H1 (cell line): ENCODE results near the gene FAM107A. TPM values are rescaled to one million over a fixed set of nuclear protein-coding genes. Genes with fewer than 3 reads are reported as not detected.
A peak's percentile ranks its signal among the peaks of the same experiment; 100 is the strongest.

Experiments used
- CTCF ChIA-PET: fragments of 300-600 bp; sonication (Branson Sonifier 250); formaldehyde crosslinking; loops from one replicate; lab custom pipeline; 2021; ENCODE audit not compliant: partially characterized antibody; lab: Charles Lee
- POLR2A ChIA-PET: fragments of 300-600 bp; sonication (Branson Sonifier 250); formaldehyde crosslinking; loops from one replicate; lab custom pipeline; 2021; ENCODE audit warnings: inconsistent platforms; ENCODE audit not compliant: partially characterized antibody; lab: Charles Lee
- DNase-seq, 2 experiments: peaks; one replicate each; pipeline versions ENCODE4 v3.0.0 to v3.0.0-alpha.2; 2010 to 2022; ENCODE audit warnings: low spot score in 2 of 2, low read depth in 1 of 2, mixed read lengths in 1 of 2
- FAIRE-seq: peaks from 2 replicates; lab custom pipeline; 2011; peaks lifted over from hg19 to GRCh38; lab: Jason Lieb, UNC
- H2AFZ ChIP-seq: 2 replicates; pipeline ENCODE4 v1.8.1; 2012; ENCODE audit warnings: low read length, inconsistent platforms
- H2AK5ac ChIP-seq: 2 replicates; pipeline ENCODE4 v1.6.1; 2013; ENCODE audit warnings: low read depth, low read length
- H2BK120ac ChIP-seq: replicated peaks from 2 replicates; pipeline ENCODE3; 2013; ENCODE audit warnings: low read depth, low read length, inconsistent platforms
- H2BK12ac ChIP-seq: 2 replicates; pipeline ENCODE4 v1.6.1; 2013; ENCODE audit warnings: low read depth, low read length
- H2BK15ac ChIP-seq: 2 replicates; pipeline ENCODE4 v1.6.1; 2013; ENCODE audit warnings: low read length
- H2BK20ac ChIP-seq: 2 replicates; pipeline ENCODE4 v1.6.1; 2013; ENCODE audit warnings: low read length
- H2BK5ac ChIP-seq: 2 replicates; pipeline ENCODE4 v1.6.1; 2013; ENCODE audit warnings: low read depth, low read length
- H3K14ac ChIP-seq: 2 replicates; pipeline ENCODE4 v1.6.1; 2013; ENCODE audit warnings: inconsistent platforms; ENCODE audit not compliant: insufficient read length
- H3K18ac ChIP-seq: 2 replicates; pipeline ENCODE4 v1.6.1; 2013; ENCODE audit warnings: low read length; ENCODE audit errors: extremely low read depth
- H3K23ac ChIP-seq: 2 replicates; pipeline ENCODE4 v1.6.1; 2013; ENCODE audit warnings: inconsistent platforms; ENCODE audit not compliant: insufficient read length
- H3K23me2 ChIP-seq: 2 replicates; pipeline ENCODE4 v1.6.1; 2013; ENCODE audit warnings: low read depth, low read length
- H3K27ac ChIP-seq: 2 replicates; pipeline ENCODE4 v1.6.1; 2011; ENCODE audit warnings: low read depth, low read length, inconsistent platforms
- H3K27me3 ChIP-seq, 4 experiments: replicated peaks in 1 of 4; 1 replicate in 1 of 4; 2 replicates in 3 of 4; pipeline versions ENCODE4 v1.6.1 to v1.8.1; 2011 to 2013; ENCODE audit warnings: low read length in 3 of 4, mild to moderate bottlenecking in 3 of 4, inconsistent platforms in 2 of 4, mixed read lengths in 2 of 4, moderate library complexity in 1 of 4; ENCODE audit not compliant: control insufficient read depth in 3 of 4, insufficient read depth in 3 of 4; ENCODE audit errors: extremely low read depth in 1 of 4
- H3K36me3 ChIP-seq, 4 experiments: 2 replicates each; pipeline versions ENCODE4 v1.6.1 to v1.8.1; 2011 to 2013; ENCODE audit warnings: mild to moderate bottlenecking in 4 of 4, low read length in 3 of 4, moderate library complexity in 2 of 4, control low read depth in 1 of 4, inconsistent platforms in 1 of 4; ENCODE audit not compliant: insufficient read depth in 4 of 4, control insufficient read depth in 2 of 4
- H3K4ac ChIP-seq: replicated peaks from 2 replicates; pipeline ENCODE3; 2013; ENCODE audit warnings: low read length, low read depth, mixed read lengths, inconsistent platforms; ENCODE audit not compliant: insufficient read length
- H3K4me1 ChIP-seq, 4 experiments: replicated peaks in 1 of 4; 1 replicate in 1 of 4; 2 replicates in 3 of 4; pipeline versions ENCODE4 v1.6.1 to v1.8.1; 2011 to 2013; ENCODE audit warnings: low read length in 3 of 4, inconsistent platforms in 2 of 4, mixed read lengths in 1 of 4; ENCODE audit not compliant: insufficient read depth in 4 of 4, control insufficient read depth in 3 of 4
- H3K4me2 ChIP-seq, 2 experiments: 2 replicates each; pipeline versions ENCODE4 v1.6.1 to v1.8.1; 2011 to 2013; ENCODE audit warnings: low read depth in 2 of 2, low read length in 2 of 2, control low read depth in 1 of 2, inconsistent platforms in 1 of 2, mild to moderate bottlenecking in 1 of 2; ENCODE audit not compliant: insufficient read depth in 1 of 2
- H3K4me3 ChIP-seq, 4 experiments: fragments of 200-600, 300-600 bp in 1 of 4; sonication (generic), shearing (Covaris generic), sonication (Bioruptor Twin) in 1 of 4; 2 replicates each; pipeline versions ENCODE4 v1.5.1 to v1.8.1; 2011 to 2016; ENCODE audit warnings: low read length in 4 of 4, low read depth in 3 of 4, control low read depth in 2 of 4, inconsistent platforms in 2 of 4, mild to moderate bottlenecking in 2 of 4, mixed read lengths in 1 of 4, moderate library complexity in 1 of 4; ENCODE audit not compliant: insufficient read depth in 2 of 4; ENCODE audit errors: extremely low read depth in 1 of 4
- H3K56ac ChIP-seq: replicated peaks from 2 replicates; pipeline ENCODE3; 2013; ENCODE audit warnings: low read depth, mild to moderate bottlenecking, mixed read lengths, low read length, inconsistent platforms; ENCODE audit not compliant: insufficient read length
- H3K79me1 ChIP-seq: 2 replicates; pipeline ENCODE4 v1.6.1; 2013; ENCODE audit warnings: low read depth, low read length, control low read depth
- H3K79me2 ChIP-seq, 2 experiments: 2 replicates each; pipeline versions ENCODE4 v1.6.1 to v1.8.1; 2012 to 2013; ENCODE audit warnings: low read length in 2 of 2, mild to moderate bottlenecking in 2 of 2, inconsistent platforms in 1 of 2; ENCODE audit not compliant: insufficient read depth in 2 of 2, control insufficient read depth in 1 of 2
- H3K9ac ChIP-seq, 4 experiments: replicated peaks in 1 of 4; 1 replicate in 1 of 4; 2 replicates in 3 of 4; pipeline versions ENCODE4 v1.6.1 to v1.8.1; 2011 to 2013; ENCODE audit warnings: low read depth in 3 of 4, low read length in 3 of 4, control low read depth in 2 of 4, mild to moderate bottlenecking in 2 of 4, moderate library complexity in 2 of 4, inconsistent platforms in 1 of 4; ENCODE audit errors: extremely low read depth in 1 of 4
- H3K9me3 ChIP-seq, 2 experiments: 2 replicates each; pipeline versions ENCODE4 v1.6.1 to v1.8.1; 2012 to 2013; ENCODE audit warnings: mild to moderate bottlenecking in 2 of 2, moderate library complexity in 2 of 2, control low read depth in 1 of 2, inconsistent platforms in 1 of 2, low read depth in 1 of 2, low read length in 1 of 2, mixed read lengths in 1 of 2; ENCODE audit not compliant: insufficient read depth in 2 of 2
- H4K20me1 ChIP-seq, 2 experiments: replicated peaks in 1 of 2; 2 replicates each; pipeline versions ENCODE3 to v1.8.1; 2011 to 2013; ENCODE audit warnings: inconsistent platforms in 2 of 2, low read length in 2 of 2, mild to moderate bottlenecking in 1 of 2; ENCODE audit not compliant: insufficient read depth in 2 of 2, control insufficient read depth in 1 of 2
- H4K5ac ChIP-seq: 2 replicates; pipeline ENCODE4 v1.6.1; 2013; ENCODE audit warnings: low read length, low read depth, mixed read lengths, inconsistent platforms; ENCODE audit not compliant: insufficient read length
- H4K8ac ChIP-seq: 2 replicates; pipeline ENCODE4 v1.8.0; 2013; ENCODE audit warnings: mild to moderate bottlenecking, moderate library complexity, low read length, inconsistent platforms; ENCODE audit not compliant: insufficient read depth; ENCODE audit errors: extremely low read depth
- H4K91ac ChIP-seq: replicated peaks from 2 replicates; pipeline ENCODE3; 2013; ENCODE audit warnings: low read length, mixed read lengths, inconsistent platforms; ENCODE audit not compliant: insufficient read length
- FOSL1 ChIP-seq: IDR thresholded peaks from 2 replicates; pipeline ENCODE4 v1.6.1; 2011; ENCODE audit warnings: mild to moderate bottlenecking, low read depth, low read length, moderate library complexity; ENCODE audit not compliant: insufficient read depth
- KDM1A ChIP-seq: fragments of 200-600, 300-600 bp; sonication (generic); IDR thresholded peaks from 2 replicates; pipeline ENCODE4 v1.7.1; 2016; ENCODE audit warnings: mild to moderate bottlenecking, low read length, borderline replicate concordance
- MAFK ChIP-seq: IDR thresholded peaks from 2 replicates; pipeline ENCODE4 v1.6.1; 2012; ENCODE audit warnings: low read depth, mild to moderate bottlenecking, improper control_type of control experiment, low read length
- RAD21 ChIP-seq, 2 experiments: IDR thresholded peaks in 1 of 2; conservative IDR thresholded peaks in 1 of 2; 2 replicates each; pipeline ENCODE4 v1.6.1; 2011; ENCODE audit warnings: low read depth in 2 of 2, low read length in 2 of 2, improper control_type of control experiment in 1 of 2, inconsistent platforms in 1 of 2, mild to moderate bottlenecking in 1 of 2, moderate library complexity in 1 of 2
- TCF12 ChIP-seq: IDR thresholded peaks from 2 replicates; pipeline ENCODE4 v1.6.1; 2011; ENCODE audit warnings: low read depth, mild to moderate bottlenecking, low read length
- WGBS, 2 experiments: shearing (Covaris generic) in 1 of 2; methylation state at CpG; one replicate each; pipeline versions ENCODE4 v1.1.6 to v1.1.7; 2013 to 2015; ENCODE audit warnings: low lambda C conversion rate in 2 of 2, mixed read lengths in 2 of 2, inconsistent platforms in 1 of 2, low coverage in 1 of 2, missing lambda C conversion rate in 1 of 2; ENCODE audit not compliant: insufficient replicate concordance in 2 of 2, insufficient coverage in 1 of 2, insufficient read length in 1 of 2; ENCODE audit errors: extremely low coverage in 1 of 2, missing lambda C conversion rate in 1 of 2; 5-methylcytosine and 5-hydroxymethylcytosine counted together
- polyA plus RNA-seq, 7 experiments: library from polyadenylated mRNA; depleted of rRNA in 3 of 7; stranded (reverse) in 5 of 7; unstranded in 2 of 7; fragments of >200 nt in 5 of 7; fragments of 200-250 nt in 2 of 7; gene quantifications; 1 replicate in 5 of 7; 2 replicates in 1 of 7; 4 replicates in 1 of 7; pipeline versions ENCODE4 v1.2.1 to v1.2.3, GENCODE V29; 2011 to 2013; ENCODE audit warnings: missing spikeins in 2 of 7, mixed read lengths in 2 of 7
- total RNA-seq: library from RNA; stranded (reverse); fragmentation: NEBNext Ultra II Directional; extraction: Animal tissue kit (Norgen Biotek cat#: 25700); gene quantifications from 2 replicates; pipeline ENCODE4 v1.2.1, GENCODE V29; 2021
- TF ChIP-seq, protein P1 (sequence below): IDR thresholded peaks from 2 replicates; pipeline ENCODE4 v1.6.1; 2012; ENCODE audit warnings: inconsistent platforms

Gene FAM107A
- total and polyA plus RNA-seq, 2 of the 8 experiments (the other 6 are each of a cell fraction or from before 2014, with no cell fraction given), result 0.51 to 0.65 TPM

DNA sequence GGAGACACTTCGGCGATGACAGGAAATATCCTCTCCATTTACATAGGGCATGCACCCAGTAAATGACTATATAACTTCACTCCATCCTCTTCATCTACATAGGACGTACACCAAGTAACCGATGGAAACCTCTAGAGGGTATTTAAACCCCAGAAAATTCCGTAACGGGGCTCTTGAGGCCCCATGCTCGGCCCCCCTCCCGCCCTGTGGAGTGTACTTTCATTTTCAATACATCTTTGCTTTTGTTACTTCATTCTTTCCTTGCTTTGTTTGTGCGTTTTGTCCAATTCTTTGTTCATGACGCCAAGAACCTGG, 7.5 kb upstream of the FAM107A start:
- H3K9ac ChIP-seq, result no peak overlapping the region
- 90% methylated on average over 10 of the region's 10 CpGs; no CpG with 5 or more reads in 1 of the 2 experiments for WGBS, 2 experiments

More for the DNA sequence above, 7.5 kb upstream of the FAM107A start:
- TF ChIP-seq MAFK (no peak), RAD21 (IDR thresholded peaks at IDR 0.05 in 1 of 2, conservative IDR thresholded peaks at IDR 0.05 in 1 of 2; ENCODE audit: low read depth in 2 of 2, low read length in 2 of 2) (no peak), FOSL1 (no peak), KDM1A (no peak), TCF12 (no peak)
- TF ChIP-seq, protein P1, sequence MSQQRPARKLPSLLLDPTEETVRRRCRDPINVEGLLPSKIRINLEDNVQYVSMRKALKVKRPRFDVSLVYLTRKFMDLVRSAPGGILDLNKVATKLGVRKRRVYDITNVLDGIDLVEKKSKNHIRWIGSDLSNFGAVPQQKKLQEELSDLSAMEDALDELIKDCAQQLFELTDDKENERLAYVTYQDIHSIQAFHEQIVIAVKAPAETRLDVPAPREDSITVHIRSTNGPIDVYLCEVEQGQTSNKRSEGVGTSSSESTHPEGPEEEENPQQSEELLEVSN, result no peak
- TF ChIP-seq, all 59 proteins: peak for 0
- peak overlapping the region; percentile 64 to 72 for H3K4me2 ChIP-seq
- no peak overlapping the region for H3K18ac ChIP-seq
- H2BK120ac ChIP-seq, result no peak overlapping the region
- H4K5ac ChIP-seq, result no peak overlapping the region
- no peak overlapping the region for H3K14ac ChIP-seq
- peaks cover 5 to 21% (median 12%) of the 10 kb centered on the region in 4 experiments; a peak in 6 of 7 replicates for H3K4me1 ChIP-seq
- 0 out of 2 replicates have a peak overlapping the region, but pooled peaks have one; percentile 72 for H2BK20ac ChIP-seq
- peak overlapping the region in 1 of 4 experiments; percentile 47; a peak in 2 of 8 replicates for H3K4me3 ChIP-seq
- H4K91ac ChIP-seq, result no peak overlapping the region
- ChIA-PET POLR2A (interaction anchor here (0.9 kb wide), 1 partner anchor 19 kb away, joined by 3 read pairs; no protein-coding TSS in a partner anchor), CTCF (interaction anchor here (1.0 to 40.0 kb wide), 9 partner anchors 8 to 60 kb away, joined by 3 to 994 read pairs (median 6); no protein-coding TSS in a partner anchor)
- H2BK5ac ChIP-seq, result no peak overlapping the region
- H3K79me2 ChIP-seq, result no peaks in the 10 kb centered on the region
- H3K27me3 ChIP-seq, result peaks cover 7 to 35% (median 31%) of the 10 kb centered on the region in 4 experiments
- no peak overlapping the region for H4K8ac ChIP-seq
- peaks cover 2% of the 10 kb centered on the region; the same call in 1 of the 2 replicates for H3K23me2 ChIP-seq
- H3K56ac ChIP-seq, result no peak overlapping the region
- no peaks in the 10 kb centered on the region for H3K79me1 ChIP-seq
- no peaks in the 10 kb centered on the region for H3K36me3 ChIP-seq
- H3K9me3 ChIP-seq, result no peaks in the 10 kb centered on the region
- no peak for DNase-seq
- no peak overlapping the region for H2AFZ ChIP-seq
- no peak overlapping the region for H2AK5ac ChIP-seq
- H2BK15ac ChIP-seq, result 0 out of 2 replicates have a peak overlapping the region, but pooled peaks have one; percentile 53
- H3K27ac ChIP-seq, result no peak overlapping the region
- H4K20me1 ChIP-seq, result peaks cover 0 to 5% of the 10 kb centered on the region in 2 experiments
- no peak overlapping the region for H3K23ac ChIP-seq
- H2BK12ac ChIP-seq, result 0 out of 2 replicates have a peak overlapping the region, but pooled peaks have one; percentile 62
- FAIRE-seq, result no peak
- H3K4ac ChIP-seq, result no peak overlapping the region
